Endodermal cell (in vitro differentiated cells): Measurements from ENCODE around the gene EFNA5. TPM values are rescaled to one million over a fixed set of nuclear protein-coding genes. Genes with fewer than 3 reads are reported as not detected.

Experiments used
- DNase-seq: peaks from one replicate; pipeline ENCODE4 v3.0.0-alpha.2; 2017
- H3K27ac ChIP-seq: 2 replicates; pipeline ENCODE4 v1.5.1; 2013; ENCODE audit warnings: mild to moderate bottlenecking, low read depth, low read length, moderate library complexity
- H3K27me3 ChIP-seq: 2 replicates; pipeline ENCODE4 v1.6.1; 2013; ENCODE audit warnings: mild to moderate bottlenecking, low read length, moderate library complexity; ENCODE audit not compliant: insufficient read depth, control insufficient read depth, poor library complexity, severe bottlenecking
- H3K36me3 ChIP-seq: 2 replicates; pipeline ENCODE4 v1.7.0; 2013; ENCODE audit warnings: mild to moderate bottlenecking, low read length, moderate library complexity; ENCODE audit not compliant: control insufficient read depth, insufficient read depth
- H3K4me1 ChIP-seq: one replicate; pipeline ENCODE4 v1.7.0; 2013; ENCODE audit warnings: low read length; ENCODE audit not compliant: control insufficient read depth, insufficient read depth
- H3K4me3 ChIP-seq: 2 replicates; pipeline ENCODE4 v1.5.1; 2013; ENCODE audit warnings: mild to moderate bottlenecking, low read length, moderate library complexity
- H3K9ac ChIP-seq: 2 replicates; pipeline ENCODE4 v1.6.1; 2013; ENCODE audit warnings: mild to moderate bottlenecking, low read length, moderate library complexity; ENCODE audit not compliant: poor library complexity, severe bottlenecking; ENCODE audit errors: extremely low read depth
- H3K9me3 ChIP-seq: 2 replicates; pipeline ENCODE4 v1.6.1; 2013; ENCODE audit warnings: mild to moderate bottlenecking, low read length, moderate library complexity; ENCODE audit not compliant: control insufficient read depth
- H3K27ac Mint-ChIP-seq: 2 replicates; pipeline ENCODE4 v1.8.0; 2020; ENCODE audit warnings: mixed read lengths
- H3K27me3 Mint-ChIP-seq: 2 replicates; pipeline ENCODE4 v1.8.0; 2021; ENCODE audit warnings: mild to moderate bottlenecking, mixed read lengths; ENCODE audit not compliant: insufficient read depth
- H3K36me3 Mint-ChIP-seq: 2 replicates; pipeline ENCODE4 v1.8.0; 2020; ENCODE audit warnings: low read depth, mixed read lengths
- H3K4me1 Mint-ChIP-seq: 2 replicates; pipeline ENCODE4 v1.8.0; 2020; ENCODE audit warnings: mixed read lengths
- H3K4me3 Mint-ChIP-seq: 2 replicates; pipeline ENCODE4 v1.8.0; 2020; ENCODE audit warnings: mild to moderate bottlenecking, moderate library complexity, mixed read lengths
- H3K9me3 Mint-ChIP-seq: 2 replicates; pipeline ENCODE4 v1.8.0; 2020; ENCODE audit warnings: mild to moderate bottlenecking, mixed read lengths
- WGBS, 2 experiments: methylation state at CpG; one replicate each; pipeline versions ENCODE4 v1.1.5 to v1.1.7; 2013; ENCODE audit warnings: missing lambda C conversion rate in 2 of 2, mixed read lengths in 1 of 2; ENCODE audit not compliant: insufficient coverage in 1 of 2, insufficient read length in 1 of 2; 5-methylcytosine and 5-hydroxymethylcytosine counted together
- total RNA-seq, 2 donors: library from RNA; stranded (reverse); fragmentation: NEBNext Ultra II Directional in 1 of 2; extraction: Animal tissue kit (Norgen Biotek cat#: 25700) in 1 of 2; gene quantifications; 2 replicates in 1 of 2; 3 replicates in 1 of 2; pipeline ENCODE4 v1.2.1, GENCODE V29; 2021
- TF ChIP-seq, protein P1 (sequence below): fragments of 200-600 bp; sonication (generic); conservative IDR thresholded peaks from 2 replicates; pipeline ENCODE4 v1.5.0; 2021; ENCODE audit warnings: antibody characterized with exemption, mild to moderate bottlenecking

EFNA5 gene
- total RNA-seq, 2 donors from 2014 or later: 53.3 to 63.1 TPM

DNA sequence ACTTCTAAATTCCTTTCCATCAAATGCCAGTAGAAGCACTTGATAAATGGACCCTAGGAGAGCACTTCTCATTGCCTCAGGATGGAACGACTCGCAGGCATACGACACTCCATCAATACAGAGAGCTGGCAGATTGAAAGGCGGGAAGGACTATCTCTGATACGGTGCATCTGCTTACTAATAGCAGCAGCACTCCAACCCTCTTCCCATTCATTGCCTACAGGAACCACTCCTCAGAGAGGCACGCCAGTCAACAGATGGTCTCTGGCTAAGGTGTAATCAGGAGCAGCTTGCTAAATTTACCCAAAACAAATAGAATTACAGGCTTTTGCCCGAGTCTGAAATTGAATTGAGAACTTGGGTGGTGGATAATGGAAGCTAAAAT, 168.1 kb downstream of the EFNA5 start:
- H3K27ac Mint-ChIP-seq: no peak overlapping the region

DNA sequence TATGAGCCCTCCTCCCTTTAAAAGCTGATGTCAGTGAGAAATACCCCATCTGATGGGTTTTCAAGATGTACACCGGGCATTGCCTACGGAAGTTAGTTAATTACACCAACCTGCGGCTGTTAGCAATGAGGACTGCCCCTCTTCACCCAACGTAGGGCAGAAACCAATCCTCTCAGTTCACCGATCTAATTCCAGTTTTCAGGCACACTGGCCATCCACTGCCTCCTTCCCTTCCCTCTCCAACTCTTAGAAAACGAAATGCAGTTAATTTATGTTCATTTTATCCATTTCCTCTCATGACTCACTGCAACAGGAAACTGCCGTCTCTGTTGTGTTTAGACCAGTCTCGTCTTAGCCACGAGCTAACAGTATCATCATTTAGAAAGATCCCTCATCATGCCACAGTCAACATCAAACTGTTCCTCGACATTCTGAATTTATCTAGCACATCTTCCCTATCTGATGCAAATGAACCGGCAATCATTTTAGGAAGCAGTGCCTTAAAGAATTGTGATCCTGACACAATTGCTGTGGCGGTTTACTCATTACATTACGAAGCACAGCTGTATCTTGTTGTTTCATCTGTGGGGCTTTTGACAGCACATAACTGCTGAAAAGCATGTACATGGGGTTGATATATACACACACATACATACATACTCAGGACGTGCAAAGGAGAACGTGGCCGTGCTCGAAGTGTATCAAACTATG, 168.6 kb downstream of the EFNA5 start:
- Histone ChIP-seq H3K27me3 (no peaks in the 10 kb centered on the region), H3K9me3 (no peaks in the 10 kb centered on the region), H3K36me3 (peaks cover 9% of the 10 kb centered on the region), H3K4me3 (no peak overlapping the region), H3K9ac (no peak overlapping the region), H3K27ac (no peak overlapping the region), H3K4me1 (peaks cover 7% of the 10 kb centered on the region)
- Mint-ChIP-seq H3K4me1 (peaks cover 49% of the 10 kb centered on the region), H3K27ac (no peak overlapping the region), H3K36me3 (peaks cover 3% of the 10 kb centered on the region), H3K4me3 (no peak overlapping the region), H3K27me3 (no peaks in the 10 kb centered on the region), H3K9me3 (no peaks in the 10 kb centered on the region)
- 92 to 93% methylated on average over 12 to 17 of the region's 17 CpGs for whole genome bisulfite sequencing, 2 experiments
- TF ChIP-seq, protein P1, sequence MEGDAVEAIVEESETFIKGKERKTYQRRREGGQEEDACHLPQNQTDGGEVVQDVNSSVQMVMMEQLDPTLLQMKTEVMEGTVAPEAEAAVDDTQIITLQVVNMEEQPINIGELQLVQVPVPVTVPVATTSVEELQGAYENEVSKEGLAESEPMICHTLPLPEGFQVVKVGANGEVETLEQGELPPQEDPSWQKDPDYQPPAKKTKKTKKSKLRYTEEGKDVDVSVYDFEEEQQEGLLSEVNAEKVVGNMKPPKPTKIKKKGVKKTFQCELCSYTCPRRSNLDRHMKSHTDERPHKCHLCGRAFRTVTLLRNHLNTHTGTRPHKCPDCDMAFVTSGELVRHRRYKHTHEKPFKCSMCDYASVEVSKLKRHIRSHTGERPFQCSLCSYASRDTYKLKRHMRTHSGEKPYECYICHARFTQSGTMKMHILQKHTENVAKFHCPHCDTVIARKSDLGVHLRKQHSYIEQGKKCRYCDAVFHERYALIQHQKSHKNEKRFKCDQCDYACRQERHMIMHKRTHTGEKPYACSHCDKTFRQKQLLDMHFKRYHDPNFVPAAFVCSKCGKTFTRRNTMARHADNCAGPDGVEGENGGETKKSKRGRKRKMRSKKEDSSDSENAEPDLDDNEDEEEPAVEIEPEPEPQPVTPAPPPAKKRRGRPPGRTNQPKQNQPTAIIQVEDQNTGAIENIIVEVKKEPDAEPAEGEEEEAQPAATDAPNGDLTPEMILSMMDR: no peak
- no peak for DNase-seq

More for the DNA sequence above, 168.1 kb downstream of the EFNA5 start:
- TF ChIP-seq, protein P1: no peak
- Histone ChIP-seq H3K4me3 (no peak overlapping the region), H3K36me3 (peaks cover 9% of the 10 kb centered on the region), H3K9me3 (no peaks in the 10 kb centered on the region), H3K27ac (no peak overlapping the region), H3K27me3 (no peaks in the 10 kb centered on the region), H3K9ac (no peak overlapping the region), H3K4me1 (peaks cover 7% of the 10 kb centered on the region)
- no peak for DNase-seq
- H3K4me1 Mint-ChIP-seq: peaks cover 49% of the 10 kb centered on the region
- no peaks in the 10 kb centered on the region for H3K27me3 Mint-ChIP-seq
- H3K4me3 Mint-ChIP-seq: no peak overlapping the region
- H3K36me3 Mint-ChIP-seq: peaks cover 3% of the 10 kb centered on the region
- WGBS, 2 experiments: 83 to 93% methylated on average over 2 to 7 of the region's 7 CpGs
- H3K9me3 Mint-ChIP-seq: no peaks in the 10 kb centered on the region

DNA sequence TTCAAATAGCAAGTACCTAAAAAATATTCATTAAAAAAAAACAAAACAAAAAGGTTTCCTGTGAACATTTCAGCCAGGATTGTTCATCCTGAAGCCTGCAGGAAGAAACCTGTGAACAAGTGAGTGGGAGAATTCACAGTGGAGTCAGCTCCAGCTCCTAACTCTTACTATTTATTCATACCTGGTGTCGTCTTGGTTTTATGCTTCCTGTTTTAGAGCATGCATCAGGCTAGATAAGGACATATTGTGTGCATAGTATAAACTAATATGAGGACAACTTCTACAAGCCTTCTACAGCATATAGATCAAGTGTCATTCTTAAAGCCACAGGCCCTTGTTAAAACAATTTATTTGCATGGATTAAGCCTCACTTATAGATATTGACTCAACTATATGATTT, 169.9 kb downstream of the EFNA5 start:
- Histone ChIP-seq H3K4me1 (peaks cover 2% of the 10 kb centered on the region), H3K27ac (no peak overlapping the region), H3K36me3 (peaks cover 6% of the 10 kb centered on the region), H3K27me3 (no peaks in the 10 kb centered on the region), H3K9me3 (peaks cover 1% of the 10 kb centered on the region), H3K4me3 (no peak overlapping the region), H3K9ac (no peak overlapping the region)
- TF ChIP-seq, protein P1: no peak
- 100% methylated on average over 1 of the region's 1 CpG; no CpG with 5 or more reads in 1 of the 2 experiments for WGBS, 2 experiments
- Mint-ChIP-seq H3K36me3 (peaks cover 9% of the 10 kb centered on the region), H3K4me1 (peaks cover 42% of the 10 kb centered on the region), H3K4me3 (no peak overlapping the region), H3K27me3 (no peaks in the 10 kb centered on the region), H3K27ac (no peak overlapping the region), H3K9me3 (peaks cover 2% of the 10 kb centered on the region)
- no peak for DNase-seq
